HUES6 (cell line): ENCODE measurements around the gene IL17C.

ENCODE experiments used
- H3K27ac ChIP-seq: 2 replicates; pipeline ENCODE4 v1.7.0; 2013; ENCODE audit warnings: low read depth, mild to moderate bottlenecking, low read length, inconsistent platforms
- H3K27me3 ChIP-seq: 2 replicates; pipeline ENCODE4 v1.6.1; 2013; ENCODE audit warnings: low read length; ENCODE audit not compliant: control insufficient read depth, insufficient read depth
- H3K36me3 ChIP-seq: 2 replicates; pipeline ENCODE4 v1.6.1; 2013; ENCODE audit warnings: low read length; ENCODE audit not compliant: control insufficient read depth, insufficient read depth
- H3K4me1 ChIP-seq: 2 replicates; pipeline ENCODE4 v1.6.1; 2013; ENCODE audit warnings: low read length; ENCODE audit not compliant: control insufficient read depth, insufficient read depth
- H3K4me3 ChIP-seq: 2 replicates; pipeline ENCODE4 v1.5.1; 2013; ENCODE audit warnings: low read depth, low read length
- H3K9ac ChIP-seq: one replicate; pipeline ENCODE4 v1.6.1; 2013; ENCODE audit warnings: mild to moderate bottlenecking, low read length
- H3K9me3 ChIP-seq: 2 replicates; pipeline ENCODE4 v1.6.1; 2013; ENCODE audit warnings: low read depth, low read length; ENCODE audit not compliant: control insufficient read depth, insufficient read depth

Gene IL17C

DNA sequence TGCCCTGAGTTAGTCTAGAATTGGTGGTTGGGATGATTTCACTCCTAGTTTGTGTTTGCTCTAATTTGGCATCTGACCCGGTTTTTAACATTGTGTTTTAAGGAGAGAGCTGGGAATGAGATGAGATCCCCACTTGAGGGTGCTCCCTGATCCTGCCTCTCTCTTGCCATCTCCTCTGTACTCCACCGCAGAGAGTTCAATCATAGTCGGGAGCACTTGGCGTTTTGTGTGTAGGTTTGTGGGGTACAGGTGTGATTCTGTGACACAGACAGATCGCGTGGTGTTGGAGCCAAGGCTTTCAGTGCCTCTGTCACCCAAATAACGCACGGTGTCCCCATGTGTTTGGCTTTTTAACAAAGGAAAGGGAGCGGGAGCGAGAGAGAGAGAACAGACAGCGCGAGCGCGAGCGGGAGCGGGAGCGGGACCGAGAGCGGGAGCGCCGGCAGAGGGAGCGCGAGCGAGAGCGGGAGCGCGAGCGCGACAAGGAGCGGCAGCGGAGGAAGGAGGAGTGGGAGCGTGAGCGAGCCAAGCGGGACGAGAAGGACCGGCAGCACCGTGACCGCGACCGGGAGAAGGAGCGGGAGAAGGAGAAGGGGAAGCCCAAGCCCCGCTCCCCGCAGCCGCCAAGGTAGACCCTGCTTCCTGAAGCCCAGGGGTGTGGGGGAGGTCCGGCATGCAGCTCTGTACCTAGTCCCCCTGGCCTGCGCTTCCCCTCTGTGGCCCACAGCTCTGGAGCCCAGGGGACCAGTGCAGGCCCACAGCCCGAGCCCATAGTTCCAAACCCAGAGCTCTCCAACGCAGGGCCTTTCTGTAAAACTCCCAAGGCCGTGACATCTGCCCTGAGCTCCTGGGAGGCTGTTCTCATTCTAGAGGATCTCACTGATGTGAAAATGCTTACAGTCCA, 27.2 kb upstream of the IL17C start:
- Histone ChIP-seq H3K27ac (no peak overlapping the region), H3K9me3 (no peaks in the 10 kb centered on the region), H3K9ac (peak overlapping the region; percentile 18), H3K4me3 (peak overlapping the region; percentile 36), H3K4me1 (peaks cover 11% of the 10 kb centered on the region), H3K36me3 (peaks cover 68% of the 10 kb centered on the region), H3K27me3 (no peaks in the 10 kb centered on the region; the same call in 1 of the 2 replicates)

DNA sequence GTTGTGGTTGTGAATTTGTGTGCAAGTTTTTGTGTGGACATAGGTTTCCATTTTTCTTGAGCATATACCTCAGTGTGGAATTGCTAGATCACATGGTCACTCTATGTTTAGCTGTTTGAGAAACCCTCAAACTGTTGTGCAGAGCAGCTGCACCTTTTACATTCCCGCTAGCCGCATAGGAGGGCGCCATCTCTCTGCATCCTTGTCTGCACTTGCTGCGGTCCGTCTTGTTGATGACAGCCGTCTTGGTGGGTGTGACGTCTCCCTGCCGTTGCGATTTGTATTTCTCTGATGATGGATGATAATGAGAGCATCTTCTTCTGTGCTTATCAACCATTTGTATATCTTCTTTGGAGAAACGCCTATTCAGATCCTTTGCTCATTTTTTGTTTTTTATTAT, 25.1 kb upstream of the IL17C start:
- peaks cover 11% of the 10 kb centered on the region for H3K4me1 ChIP-seq
- H3K27me3 ChIP-seq: no peaks in the 10 kb centered on the region; the same call in 1 of the 2 replicates
- H3K36me3 ChIP-seq: peaks cover 53% of the 10 kb centered on the region
- no peak overlapping the region for H3K9ac ChIP-seq
- no peaks in the 10 kb centered on the region for H3K9me3 ChIP-seq
- H3K4me3 ChIP-seq: no peak overlapping the region
- no peak overlapping the region for H3K27ac ChIP-seq

DNA sequence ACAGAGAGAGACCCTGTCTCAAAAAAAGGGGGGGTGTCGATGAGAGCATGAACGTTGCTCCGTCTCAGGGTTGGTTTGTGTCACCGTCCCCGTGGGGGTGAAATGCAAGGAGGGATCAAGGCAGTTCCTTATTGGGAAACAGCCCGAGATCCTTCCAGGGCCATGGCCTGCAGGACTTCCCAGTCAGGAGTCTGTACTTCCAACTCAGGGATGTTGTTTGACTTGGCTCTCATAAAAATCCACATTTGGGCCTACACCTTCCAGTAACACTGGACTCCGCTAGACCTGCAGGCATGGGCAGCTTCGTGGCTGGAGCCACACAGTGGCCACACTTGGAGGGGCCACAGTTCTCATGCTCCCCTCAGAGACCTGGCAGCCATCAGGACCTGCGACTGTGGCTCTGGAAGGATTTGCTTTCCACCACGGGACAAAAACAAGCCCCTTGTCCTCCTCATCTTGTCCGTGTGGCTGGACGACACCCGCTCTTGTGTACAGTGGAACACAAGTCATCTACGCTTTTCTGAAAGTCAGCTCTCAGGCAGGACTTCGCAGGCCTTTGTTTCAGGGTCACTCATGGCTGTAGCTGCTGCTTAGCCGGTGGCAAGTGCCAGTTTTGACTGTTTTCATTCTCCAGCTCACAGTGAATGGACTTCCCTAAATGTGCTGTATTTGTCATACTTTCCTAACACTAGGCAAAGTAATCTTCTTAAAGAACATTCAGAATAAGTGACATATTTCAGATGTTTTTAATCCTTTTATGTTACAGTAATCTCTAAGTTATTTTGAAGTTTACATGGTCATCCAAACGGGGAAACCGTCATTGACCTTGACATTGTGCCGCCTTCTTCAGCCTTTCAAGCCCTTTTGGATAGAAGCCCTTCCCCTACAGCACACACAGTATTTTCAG, 24.2 kb upstream of the IL17C start:
- no peak overlapping the region for H3K9ac ChIP-seq
- peaks cover 11% of the 10 kb centered on the region for H3K4me1 ChIP-seq
- H3K4me3 ChIP-seq: no peak overlapping the region
- peaks cover 48% of the 10 kb centered on the region for H3K36me3 ChIP-seq
- H3K27me3 ChIP-seq: no peaks in the 10 kb centered on the region; the same call in 1 of the 2 replicates
- no peak overlapping the region for H3K27ac ChIP-seq
- no peaks in the 10 kb centered on the region for H3K9me3 ChIP-seq

DNA sequence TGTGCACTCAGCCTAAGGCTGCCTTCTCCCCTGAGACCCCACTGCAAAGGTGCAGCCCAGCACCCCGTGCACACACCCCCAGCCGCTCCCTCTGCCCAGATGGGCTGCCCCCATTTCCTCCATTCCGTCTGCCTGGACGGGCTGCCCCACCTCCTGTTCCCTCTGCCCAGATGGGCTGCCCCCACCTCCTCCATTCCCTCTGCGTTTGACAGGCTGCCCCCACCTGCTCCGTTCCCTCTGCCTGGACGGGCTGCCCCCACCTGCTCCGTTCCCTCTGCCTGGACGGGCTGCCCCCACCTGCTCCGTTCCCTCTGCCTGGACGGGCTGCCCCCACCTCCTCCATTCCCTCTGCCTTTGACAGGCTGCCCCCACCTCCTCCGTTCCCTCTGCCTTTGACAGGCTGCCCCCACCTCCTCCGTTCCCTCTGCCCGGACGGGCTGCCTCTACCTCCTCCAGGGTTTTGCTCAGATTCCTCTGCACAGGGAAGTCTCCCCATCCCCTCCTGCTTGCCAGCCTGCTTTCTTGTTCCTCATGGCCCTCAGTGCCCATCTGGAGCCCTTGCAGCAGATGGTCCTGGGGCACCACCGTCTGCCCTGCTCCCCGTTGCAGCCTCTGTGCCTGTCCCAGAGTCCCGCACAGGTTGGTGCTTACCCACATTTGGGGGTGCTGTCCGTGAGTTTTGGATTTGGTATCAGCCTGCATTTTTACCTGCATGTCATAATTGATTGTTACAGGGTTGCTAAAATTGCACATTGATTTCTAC, 23.4 kb upstream of the IL17C start:
- H3K9ac ChIP-seq: no peak overlapping the region
- no peaks in the 10 kb centered on the region; the same call in 1 of the 2 replicates for H3K27me3 ChIP-seq
- no peak overlapping the region for H3K27ac ChIP-seq
- peaks cover 11% of the 10 kb centered on the region for H3K4me1 ChIP-seq
- peaks cover 52% of the 10 kb centered on the region for H3K36me3 ChIP-seq
- no peak overlapping the region for H3K4me3 ChIP-seq
- H3K9me3 ChIP-seq: no peaks in the 10 kb centered on the region

DNA sequence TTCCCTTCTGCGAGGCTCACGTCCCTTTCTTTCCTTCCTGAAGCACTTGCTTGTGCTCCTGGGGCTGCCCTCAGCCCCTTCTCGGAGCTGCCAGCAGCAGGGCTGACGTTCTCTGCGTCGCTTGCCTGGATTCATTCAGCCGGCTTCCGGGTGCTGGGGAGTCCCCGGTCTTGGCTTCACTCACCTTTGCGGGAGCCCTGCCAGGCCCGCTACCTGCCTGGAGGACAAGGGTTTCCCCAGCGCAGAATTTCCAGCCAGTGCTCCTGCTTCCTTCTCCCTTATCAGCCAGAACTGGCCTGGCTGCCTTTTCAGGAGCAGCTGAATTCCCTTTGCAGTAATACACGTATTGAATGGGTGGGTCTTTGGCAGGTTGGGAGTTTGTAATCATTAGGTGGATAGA, 22.1 kb upstream of the IL17C start:
- Histone ChIP-seq H3K4me1 (peaks cover 3% of the 10 kb centered on the region; the same call in 1 of the 2 replicates), H3K27ac (no peak overlapping the region), H3K4me3 (no peak overlapping the region), H3K27me3 (no peaks in the 10 kb centered on the region), H3K36me3 (peaks cover 44% of the 10 kb centered on the region), H3K9me3 (no peaks in the 10 kb centered on the region), H3K9ac (no peak overlapping the region)

DNA sequence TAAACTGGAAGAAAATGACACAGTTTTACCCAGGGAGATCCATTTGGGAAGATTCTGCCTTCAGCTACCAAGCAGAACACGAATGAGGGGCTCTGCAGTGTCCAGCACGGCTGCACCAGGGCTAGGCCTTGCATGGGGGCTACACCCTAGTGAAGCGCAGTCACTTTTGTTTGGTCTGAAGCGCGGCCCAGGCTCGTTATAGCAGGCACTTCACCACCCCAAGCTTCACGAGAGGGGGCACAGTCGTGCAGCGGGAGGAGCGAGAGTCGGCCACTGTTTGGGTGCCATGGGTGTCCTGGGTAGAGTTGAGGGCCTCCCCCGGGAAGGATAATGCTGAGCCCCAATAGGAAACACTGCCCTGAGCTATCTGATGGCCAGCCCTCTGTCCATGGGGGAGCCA, 21.6 kb upstream of the IL17C start:
- Histone ChIP-seq H3K36me3 (peaks cover 42% of the 10 kb centered on the region), H3K27ac (no peak overlapping the region)

DNA sequence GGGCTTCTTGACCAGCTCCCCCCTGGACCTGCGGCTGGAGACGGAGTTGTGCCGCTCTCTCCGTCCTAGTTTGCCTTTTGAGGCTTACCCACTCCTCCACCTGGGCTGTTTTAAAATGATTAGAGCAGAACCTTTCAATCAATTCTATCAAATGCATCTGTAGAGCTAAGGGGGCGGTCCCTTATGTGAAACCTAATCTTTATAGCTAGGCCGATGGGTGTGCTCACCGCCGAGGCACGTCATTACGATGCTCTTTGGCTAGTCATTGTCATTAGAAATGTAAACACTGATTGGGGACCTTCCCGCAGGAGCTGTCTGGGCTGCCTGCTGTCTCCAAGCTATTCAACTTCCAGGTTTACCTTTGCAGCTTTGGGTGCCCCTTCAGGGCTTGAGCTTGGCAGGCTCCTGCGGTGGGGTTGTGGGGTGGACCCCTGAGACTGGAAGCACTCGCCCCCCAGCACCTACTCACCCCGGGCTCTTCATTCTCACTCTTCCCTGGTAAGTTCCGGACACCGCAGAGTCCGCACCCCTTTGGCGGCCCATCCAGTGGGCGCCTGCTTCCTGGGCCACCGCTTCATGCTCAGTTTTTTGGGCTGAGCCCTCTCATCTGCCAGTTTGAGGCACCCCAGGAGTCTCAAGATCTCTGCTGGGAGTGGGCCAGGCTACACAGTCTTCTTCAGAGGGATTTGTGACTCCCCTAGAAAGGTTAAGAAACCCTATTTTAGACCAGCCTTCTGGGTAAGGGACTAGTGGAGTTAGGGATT, 20.9 kb upstream of the IL17C start:
- Histone ChIP-seq H3K9me3 (no peaks in the 10 kb centered on the region), H3K4me3 (no peak overlapping the region), H3K9ac (no peak overlapping the region), H3K27me3 (no peaks in the 10 kb centered on the region), H3K36me3 (peaks cover 45% of the 10 kb centered on the region), H3K4me1 (no peaks in the 10 kb centered on the region; the same call in 1 of the 2 replicates), H3K27ac (no peak overlapping the region)

More for the DNA sequence above, 21.6 kb upstream of the IL17C start:
- H3K4me1 ChIP-seq: no peaks in the 10 kb centered on the region; the same call in 1 of the 2 replicates
- no peak overlapping the region for H3K4me3 ChIP-seq
- H3K9me3 ChIP-seq: no peaks in the 10 kb centered on the region
- H3K9ac ChIP-seq: no peak overlapping the region
- H3K27me3 ChIP-seq: no peaks in the 10 kb centered on the region

DNA sequence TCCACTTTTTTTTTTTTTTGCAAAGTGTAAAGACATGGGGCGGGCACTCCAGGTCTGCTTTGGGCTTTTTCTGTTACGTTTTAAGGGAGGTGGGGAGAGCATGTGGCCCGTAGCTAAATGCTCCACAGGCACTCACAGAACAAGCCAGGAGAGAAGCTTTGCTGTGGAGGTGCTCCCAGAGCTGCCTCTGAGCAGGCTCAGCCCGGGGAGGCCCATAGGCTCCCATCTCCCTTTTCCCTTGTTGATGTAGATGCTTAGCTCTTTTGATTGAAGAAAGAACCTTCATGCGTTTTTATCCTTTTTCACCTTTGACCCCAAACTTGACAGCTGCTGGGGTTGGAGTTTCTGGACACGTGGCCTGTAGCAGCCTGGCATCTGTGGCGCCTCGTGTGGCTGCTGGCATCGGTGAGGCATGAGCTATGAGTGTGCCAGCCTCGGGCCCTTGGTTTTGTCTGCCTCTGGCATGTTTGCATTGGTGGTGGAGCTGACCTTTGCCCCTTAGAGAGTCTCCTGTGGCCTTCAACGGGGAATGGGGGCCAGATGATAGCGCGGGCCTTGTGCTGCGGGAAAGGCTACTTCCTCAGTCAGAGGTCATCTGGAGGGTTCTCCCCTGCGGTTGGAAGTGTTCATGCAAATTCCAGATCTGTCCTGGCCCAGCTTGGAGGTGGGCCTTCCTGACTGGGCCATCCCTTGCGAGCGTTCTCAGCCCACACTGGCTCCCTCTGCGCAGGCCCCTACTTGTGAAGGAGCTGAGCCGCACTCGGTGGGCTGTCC, 20.0 kb upstream of the IL17C start:
- H3K27me3 ChIP-seq: no peaks in the 10 kb centered on the region
- no peak overlapping the region for H3K4me3 ChIP-seq
- H3K9ac ChIP-seq: no peak overlapping the region
- H3K4me1 ChIP-seq: no peaks in the 10 kb centered on the region; the same call in 1 of the 2 replicates
- no peak overlapping the region for H3K27ac ChIP-seq
- no peaks in the 10 kb centered on the region for H3K9me3 ChIP-seq
- H3K36me3 ChIP-seq: peaks cover 47% of the 10 kb centered on the region

DNA sequence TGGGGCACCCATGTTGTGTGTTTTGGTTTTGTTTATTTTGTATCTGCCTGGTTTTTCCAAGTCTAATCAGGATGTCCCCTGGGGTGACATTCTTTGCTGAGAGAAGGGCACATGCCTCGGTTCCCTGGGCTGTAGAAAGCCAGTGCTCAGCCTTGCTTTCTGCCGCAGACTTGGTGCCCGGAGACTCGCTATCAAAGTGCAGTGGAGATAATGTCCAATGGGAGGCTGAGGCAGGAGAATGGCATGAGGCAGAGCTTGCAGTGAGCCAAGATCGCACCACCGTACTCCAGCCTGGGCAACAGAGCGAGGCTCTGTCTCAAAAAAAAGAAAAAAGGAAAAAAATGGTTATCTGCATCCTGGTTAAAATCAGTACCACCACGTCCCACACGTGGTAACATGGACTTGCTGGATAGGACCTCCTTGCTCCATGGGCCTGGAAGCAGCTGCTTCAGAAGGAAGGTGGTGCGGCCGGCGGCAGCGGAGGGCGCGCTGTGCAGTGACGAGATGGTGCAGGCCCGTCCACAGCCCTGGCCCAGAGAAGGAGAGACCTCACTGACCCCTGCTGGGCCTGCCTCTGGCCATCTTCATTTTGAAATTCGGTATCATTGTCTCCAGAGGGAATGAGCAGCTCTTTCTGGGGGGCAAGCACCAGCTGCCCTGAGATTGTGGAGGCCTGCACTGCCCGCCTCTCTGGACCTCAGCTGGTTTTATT, 19.3 kb upstream of the IL17C start:
- no peaks in the 10 kb centered on the region for H3K9me3 ChIP-seq
- no peak overlapping the region for H3K4me3 ChIP-seq
- H3K9ac ChIP-seq: no peak overlapping the region
- no peaks in the 10 kb centered on the region for H3K27me3 ChIP-seq
- H3K4me1 ChIP-seq: no peaks in the 10 kb centered on the region; the same call in 1 of the 2 replicates
- H3K36me3 ChIP-seq: peaks cover 47% of the 10 kb centered on the region
- H3K27ac ChIP-seq: no peak overlapping the region
